IMR-90 (cell line): ENCODE measurements around the gene SMYD5. TPM values are rescaled to one million over a fixed set of nuclear protein-coding genes. Genes with fewer than 3 reads are reported as not detected.

Experiments used
- ATAC-seq: fragments of 200-7000 bp; cut with Tn5 transposase; 2 replicates; pipeline ENCODE4 v1.9.1; 2020; ENCODE audit warnings: low read depth, mild to moderate bottlenecking, moderate library complexity
- BruUV-seq: library from RNA; stranded (reverse); fragments of 400-500 nt; replicated peaks from 2 replicates; lab custom pipeline; 2021; lab: Mats Ljungman, UMichigan
- CTCF ChIA-PET: fragments of 300-600 bp; formaldehyde crosslinking; extraction: SDS; loops from one replicate; lab custom pipeline; 2021; ENCODE audit warnings: antibody characterized with exemption; lab: Yijun Ruan, JAX
- POLR2A ChIA-PET: fragments of 300-600 bp; sonication (Branson Sonifier 250); formaldehyde crosslinking; loops from one replicate; lab custom pipeline; 2022; ENCODE audit warnings: antibody characterized with exemption; ENCODE audit not compliant: unreplicated experiment; lab: Charles Lee
- DNase-seq: peaks from one replicate; pipeline ENCODE4 v3.0.0; 2013
- H2AFZ ChIP-seq: replicated peaks from 2 replicates; pipeline ENCODE3; 2013; ENCODE audit warnings: low read length, mild to moderate bottlenecking; ENCODE audit not compliant: poor library complexity
- H2AK5ac ChIP-seq: 2 replicates; pipeline ENCODE4 v1.6.1; 2013; ENCODE audit warnings: low read depth, low read length, inconsistent platforms
- H2AK9ac ChIP-seq: replicated peaks from 2 replicates; pipeline ENCODE3; 2013; ENCODE audit warnings: mild to moderate bottlenecking, low read depth, low read length, moderate library complexity; ENCODE audit not compliant: poor library complexity
- H2BK120ac ChIP-seq: 2 replicates; pipeline ENCODE4 v1.6.1; 2013; ENCODE audit warnings: low read depth, low read length, inconsistent platforms
- H2BK15ac ChIP-seq: 3 replicates; pipeline ENCODE4 v1.6.1; 2013; ENCODE audit warnings: low read depth, low read length, inconsistent platforms
- H2BK20ac ChIP-seq: 2 replicates; pipeline ENCODE4 v1.6.1; 2013; ENCODE audit warnings: low read depth, mild to moderate bottlenecking, inconsistent platforms, low read length, moderate library complexity
- H2BK5ac ChIP-seq: 2 replicates; pipeline ENCODE4 v1.6.1; 2013; ENCODE audit warnings: mild to moderate bottlenecking, low read depth, low read length, inconsistent platforms; ENCODE audit not compliant: poor library complexity, severe bottlenecking
- H3K14ac ChIP-seq: replicated peaks from 2 replicates; pipeline ENCODE4 v1.6.1; 2013; ENCODE audit warnings: low read depth, low read length, inconsistent platforms
- H3K18ac ChIP-seq: 2 replicates; pipeline ENCODE4 v1.6.1; 2013; ENCODE audit warnings: low read depth, low read length, control low read depth
- H3K23ac ChIP-seq: 2 replicates; pipeline ENCODE4 v1.6.1; 2013; ENCODE audit warnings: low read depth, low read length, inconsistent platforms
- H3K27ac ChIP-seq: 2 replicates; pipeline ENCODE4 v1.5.1; 2013; ENCODE audit warnings: mild to moderate bottlenecking, control low read depth, low read length; ENCODE audit not compliant: insufficient read depth
- H3K27me3 ChIP-seq: 2 replicates; pipeline ENCODE4 v1.6.1; 2013; ENCODE audit warnings: low read length; ENCODE audit not compliant: control insufficient read depth, insufficient read depth
- H3K36me3 ChIP-seq: 2 replicates; pipeline ENCODE4 v1.6.1; 2013; ENCODE audit warnings: low read length, mixed read lengths; ENCODE audit not compliant: control insufficient read depth, insufficient read depth
- H3K4ac ChIP-seq: 2 replicates; pipeline ENCODE4 v1.6.1; 2013; ENCODE audit warnings: low read depth, low read length, inconsistent platforms
- H3K4me1 ChIP-seq: 2 replicates; pipeline ENCODE4 v1.6.1; 2013; ENCODE audit warnings: low read length, mixed read lengths; ENCODE audit not compliant: control insufficient read depth, insufficient read depth
- H3K4me2 ChIP-seq: 2 replicates; pipeline ENCODE4 v1.6.1; 2013; ENCODE audit warnings: low read depth, mild to moderate bottlenecking, control low read depth, low read length, moderate library complexity
- H3K4me3 ChIP-seq: 2 replicates; pipeline ENCODE4 v1.5.1; 2013; ENCODE audit warnings: low read depth, mild to moderate bottlenecking, control low read depth, low read length, moderate library complexity; ENCODE audit not compliant: insufficient read depth
- H3K56ac ChIP-seq: 2 replicates; pipeline ENCODE4 v1.6.1; 2013; ENCODE audit warnings: low read length, inconsistent platforms; ENCODE audit not compliant: insufficient read depth; ENCODE audit errors: extremely low read depth
- H3K79me1 ChIP-seq, 2 experiments: 2 replicates each; pipeline ENCODE4 v1.6.1; 2013; ENCODE audit warnings: low read length in 2 of 2, inconsistent platforms in 1 of 2, low read depth in 1 of 2
- H3K9ac ChIP-seq: 2 replicates; pipeline ENCODE4 v1.6.1; 2013; ENCODE audit warnings: low read depth, low read length, control low read depth
- H3K9me1 ChIP-seq: 2 replicates; pipeline ENCODE4 v1.6.1; 2013; ENCODE audit warnings: low read length, inconsistent platforms; ENCODE audit not compliant: insufficient read depth
- H3K9me3 ChIP-seq: 2 replicates; pipeline ENCODE4 v1.6.1; 2013; ENCODE audit warnings: low read length; ENCODE audit not compliant: control insufficient read depth, insufficient read depth
- H4K20me1 ChIP-seq: 2 replicates; pipeline ENCODE4 v1.6.1; 2013; ENCODE audit warnings: low read length, inconsistent platforms; ENCODE audit not compliant: insufficient read depth
- H4K5ac ChIP-seq: 2 replicates; pipeline ENCODE4 v1.6.1; 2013; ENCODE audit warnings: mild to moderate bottlenecking, low read depth, low read length, control low read depth
- H4K8ac ChIP-seq, 2 experiments: 2 replicates each; pipeline ENCODE4 v1.6.1; 2013; ENCODE audit warnings: low read depth in 2 of 2, low read length in 2 of 2, control low read depth in 1 of 2, inconsistent platforms in 1 of 2
- H4K91ac ChIP-seq: 2 replicates; pipeline ENCODE4 v1.6.1; 2013; ENCODE audit warnings: low read depth, low read length, inconsistent platforms; ENCODE audit not compliant: insufficient read depth
- BHLHE40 ChIP-seq: fragments of 150-350 bp; IDR thresholded peaks from 2 replicates; pipeline ENCODE4 v1.6.1; 2016; ENCODE audit warnings: mild to moderate bottlenecking, low read depth, low read length
- CHD1 ChIP-seq: IDR thresholded peaks from 2 replicates; pipeline ENCODE4 v1.6.1; 2012; ENCODE audit warnings: low read depth, low read length, improper control_type of control experiment
- CTCF ChIP-seq: conservative IDR thresholded peaks from 2 replicates; pipeline ENCODE4 v1.5.1; 2012; ENCODE audit warnings: mild to moderate bottlenecking, low read depth, low read length, improper control_type of control experiment
- MAFK ChIP-seq: IDR thresholded peaks from 2 replicates; pipeline ENCODE4 v1.6.1; 2012; ENCODE audit warnings: low read depth, low read length, improper control_type of control experiment
- WGBS, 2 experiments: methylation state at CpG; one replicate each; pipeline versions ENCODE4 v1.1.5 to v1.1.7; 2013; ENCODE audit warnings: missing lambda C conversion rate in 2 of 2; ENCODE audit not compliant: insufficient read length in 1 of 2; ENCODE audit errors: extremely low coverage in 2 of 2; 5-methylcytosine and 5-hydroxymethylcytosine counted together
- dilution Hi-C: fragments of 300-500 bp; cut with HindIII; formaldehyde crosslinking; loops from one replicate; pipeline ENCODE4 v1.14.3; 2018; ENCODE audit warnings: low sequenced_read_pairs; ENCODE audit not compliant: unreplicated experiment
- in situ Hi-C: fragments of 300-500 bp; cut with MboI; formaldehyde crosslinking; loops from 3 replicates; pipeline ENCODE4 v1.14.3; 2019; ENCODE audit warnings: low sequenced_read_pairs, inconsistent platforms, mixed read lengths
- intact Hi-C: fragments of 100-400 bp; cut with micrococcal nuclease; formaldehyde crosslinking; loops from 2 replicates; pipeline ENCODE4 v1.10.0; 2022
- polyA plus RNA-seq, 3 experiments: library from polyadenylated mRNA; depleted of rRNA; stranded (reverse); fragments of >200 nt; gene quantifications; 2 replicates each; pipeline ENCODE4 v1.2.3, GENCODE V29; 2012; ENCODE audit warnings: low replicate concordance in 1 of 3
- total RNA-seq: library from RNA; depleted of rRNA; stranded (reverse); fragments of >200 nt; gene quantifications from 2 replicates; pipeline ENCODE4 v1.2.3, GENCODE V29; 2012

SMYD5 gene
- total and polyA plus RNA-seq, 2 of the 4 experiments (the other 2 are of a cell fraction), result 17.8 to 19.7 TPM

GRCh38 chr2:73268830-73269685 lies 55.0 kb downstream of the SMYD5 start:
- H3K4me1 ChIP-seq, result no peaks in the 10 kb centered on the region
- no peak overlapping the region for H3K18ac ChIP-seq
- H2AK5ac ChIP-seq, result no peak overlapping the region
- H3K4ac ChIP-seq, result no peak overlapping the region
- peaks cover 10% of the 10 kb centered on the region; the same call in 1 of the 2 replicates for H4K20me1 ChIP-seq
- H3K14ac ChIP-seq, result no peak overlapping the region
- no peak overlapping the region for H2AK9ac ChIP-seq
- no peak overlapping the region for H2BK5ac ChIP-seq
- peaks cover 3% of the 10 kb centered on the region; the same call in 1 of the 2 replicates for H3K36me3 ChIP-seq
- no peak overlapping the region for H4K5ac ChIP-seq
- peaks cover 2% of the 10 kb centered on the region; the same call in 1 of the 2 replicates for H3K9me3 ChIP-seq
- no peak overlapping the region for H4K91ac ChIP-seq
- POLR2A ChIA-PET, result no interaction called here
- in situ Hi-C loops, result no loop called here
- H3K56ac ChIP-seq, result no peak overlapping the region
- no peak overlapping the region for H4K8ac ChIP-seq
- no peak overlapping the region for H2BK15ac ChIP-seq
- dilution Hi-C loops, result no loop called here
- no peak overlapping the region for H3K23ac ChIP-seq
- ATAC-seq (peak; percentile 62), DNase-seq (peak; percentile 11)
- no TSS peak for BruUV-seq
- H3K9ac ChIP-seq, result no peak overlapping the region
- no peak for TF ChIP-seq BHLHE40
- no peak for TF ChIP-seq CHD1
- TF ChIP-seq CTCF, result peak; percentile 9; the same call in 1 of the 2 replicates
- no peak for TF ChIP-seq MAFK
- no peak overlapping the region for H3K27ac ChIP-seq
- no peak overlapping the region for H3K4me3 ChIP-seq
- H3K4me2 ChIP-seq, result no peak overlapping the region
- peaks cover 6% of the 10 kb centered on the region; the same call in 1 of the 2 replicates for H3K9me1 ChIP-seq
- intact Hi-C loops, result no loop called here
- H2BK20ac ChIP-seq, result no peak overlapping the region
- 8% methylated on average over 59 of the region's 113 CpGs; no CpG with 5 or more reads in 1 of the 2 experiments for WGBS, 2 experiments
- H3K27me3 ChIP-seq, result peaks cover 25% of the 10 kb centered on the region
- H3K79me1 ChIP-seq, result no peaks in the 10 kb centered on the region
- no peak overlapping the region for H2BK120ac ChIP-seq
- no peak overlapping the region for H2AFZ ChIP-seq
- CTCF ChIA-PET, result no interaction called here
